Central memory CD8-positive, alpha-beta T cell (primary cell): Measurements from ENCODE around the gene TPI1.

Source experiments
- ATAC-seq: fragments of 150-1000 bp; cut with Tn5 transposase; replicated peaks from 2 replicates; pipeline ENCODE4 v1.10.0; 2022; ENCODE audit warnings: mild to moderate bottlenecking, moderate FRiP score, moderate number of reproducible peaks; ENCODE audit not compliant: poor library complexity, severe bottlenecking; ENCODE audit errors: extremely low read depth
- DNase-seq, 2 donors: peaks; one replicate each; pipeline ENCODE4 v3.0.0; 2021; ENCODE audit warnings: low spot score in 2 of 2
- H3K27ac Mint-ChIP-seq: one replicate; pipeline ENCODE4 v1.8.0; 2022; ENCODE audit warnings: low read depth, mild to moderate bottlenecking, moderate library complexity, mixed read lengths
- H3K27me3 Mint-ChIP-seq: one replicate; pipeline ENCODE4 v1.8.0; 2022; ENCODE audit warnings: mixed read lengths
- H3K36me3 Mint-ChIP-seq: one replicate; pipeline ENCODE4 v1.8.0; 2022; ENCODE audit warnings: mild to moderate bottlenecking, moderate library complexity, mixed read lengths; ENCODE audit not compliant: insufficient read depth
- H3K4me1 Mint-ChIP-seq: one replicate; pipeline ENCODE4 v1.8.0; 2022; ENCODE audit warnings: mixed read lengths
- H3K4me3 Mint-ChIP-seq: one replicate; pipeline ENCODE4 v1.8.0; 2022; ENCODE audit warnings: mild to moderate bottlenecking, moderate library complexity, mixed read lengths
- H3K9me3 Mint-ChIP-seq: one replicate; pipeline ENCODE4 v1.8.0; 2022; ENCODE audit warnings: mixed read lengths

Gene TPI1

GRCh38 chr12:6831450-6831995 lies 35.8 kb upstream of the TPI1 start:
- Mint-ChIP-seq H3K36me3 (peaks cover 14% of the 10 kb centered on the region), H3K4me1 (peaks cover 23% of the 10 kb centered on the region), H3K27ac (no peak overlapping the region), H3K27me3 (peaks cover 55% of the 10 kb centered on the region), H3K9me3 (no peaks in the 10 kb centered on the region), H3K4me3 (no peak overlapping the region)
- ATAC-seq (no peak), DNase-seq (no peak)

- Mint-ChIP-seq H3K27ac (no peak overlapping the region), H3K9me3 (no peaks in the 10 kb centered on the region), H3K4me1 (peaks cover 21% of the 10 kb centered on the region), H3K27me3 (peaks cover 49% of the 10 kb centered on the region), H3K4me3 (no peak overlapping the region), H3K36me3 (peaks cover 14% of the 10 kb centered on the region)
- no peak for ATAC-seq
- DNase-seq = no peak
Observed at GRCh38 chr12:6832125-6832524, 35.2 kb upstream of the TPI1 start.

- no peaks in the 10 kb centered on the region for H3K9me3 Mint-ChIP-seq
- H3K36me3 Mint-ChIP-seq = peaks cover 10% of the 10 kb centered on the region
- H3K4me1 Mint-ChIP-seq = peaks cover 9% of the 10 kb centered on the region
- peaks cover 36% of the 10 kb centered on the region for H3K27me3 Mint-ChIP-seq
- ATAC-seq = no peak
- no peak overlapping the region for H3K4me3 Mint-ChIP-seq
- no peak for DNase-seq
- H3K27ac Mint-ChIP-seq = no peak overlapping the region
Observed at GRCh38 chr12:6833189-6833890, 34.0 kb upstream of the TPI1 start.

- no peak for DNase-seq
- H3K9me3 Mint-ChIP-seq = no peaks in the 10 kb centered on the region
- peaks cover 28% of the 10 kb centered on the region for H3K27me3 Mint-ChIP-seq
- peaks cover 6% of the 10 kb centered on the region for H3K36me3 Mint-ChIP-seq
- ATAC-seq = no peak
- peaks cover 4% of the 10 kb centered on the region for H3K4me1 Mint-ChIP-seq
- no peak overlapping the region for H3K4me3 Mint-ChIP-seq
- no peak overlapping the region for H3K27ac Mint-ChIP-seq
Observed at GRCh38 chr12:6834254-6834653, 33.1 kb upstream of the TPI1 start.

- H3K36me3 Mint-ChIP-seq = peaks cover 4% of the 10 kb centered on the region
- H3K9me3 Mint-ChIP-seq = no peaks in the 10 kb centered on the region
- no peak for DNase-seq
- H3K4me3 Mint-ChIP-seq = no peak overlapping the region
- no peak for ATAC-seq
- no peaks in the 10 kb centered on the region for H3K4me1 Mint-ChIP-seq
- no peak overlapping the region for H3K27ac Mint-ChIP-seq
- peaks cover 23% of the 10 kb centered on the region for H3K27me3 Mint-ChIP-seq
Observed at GRCh38 chr12:6834873-6835272, 32.5 kb upstream of the TPI1 start.

GRCh38 chr12:6836851-6837250 lies 30.5 kb upstream of the TPI1 start:
- H3K9me3 Mint-ChIP-seq = no peaks in the 10 kb centered on the region
- H3K4me3 Mint-ChIP-seq = no peak overlapping the region
- H3K4me1 Mint-ChIP-seq = no peaks in the 10 kb centered on the region
- peaks cover 3% of the 10 kb centered on the region for H3K36me3 Mint-ChIP-seq
- H3K27ac Mint-ChIP-seq = no peak overlapping the region
- DNase-seq (no peak), ATAC-seq (no peak)
- H3K27me3 Mint-ChIP-seq = peaks cover 3% of the 10 kb centered on the region

- no peaks in the 10 kb centered on the region for H3K4me1 Mint-ChIP-seq
- no peak overlapping the region for H3K27ac Mint-ChIP-seq
- H3K9me3 Mint-ChIP-seq = no peaks in the 10 kb centered on the region
- H3K36me3 Mint-ChIP-seq = peaks cover 3% of the 10 kb centered on the region
- no peaks in the 10 kb centered on the region for H3K27me3 Mint-ChIP-seq
- no peak for DNase-seq
- H3K4me3 Mint-ChIP-seq = no peak overlapping the region
- ATAC-seq = no peak
Observed at GRCh38 chr12:6837370-6838060, 29.8 kb upstream of the TPI1 start.

GRCh38 chr12:6838854-6839253 lies 28.5 kb upstream of the TPI1 start:
- H3K27me3 Mint-ChIP-seq = no peaks in the 10 kb centered on the region
- H3K27ac Mint-ChIP-seq = no peak overlapping the region
- no peak for ATAC-seq
- H3K36me3 Mint-ChIP-seq = peaks cover 4% of the 10 kb centered on the region
- no peak overlapping the region for H3K4me3 Mint-ChIP-seq
- no peaks in the 10 kb centered on the region for H3K9me3 Mint-ChIP-seq
- H3K4me1 Mint-ChIP-seq = no peaks in the 10 kb centered on the region
- no peak for DNase-seq

- no peaks in the 10 kb centered on the region for H3K4me1 Mint-ChIP-seq
Observed at GRCh38 chr12:6839482-6840201, 27.7 kb upstream of the TPI1 start.

GRCh38 chr12:6840330-6840729 lies 27.0 kb upstream of the TPI1 start:
- no peak overlapping the region for H3K27ac Mint-ChIP-seq
- no peak overlapping the region for H3K4me3 Mint-ChIP-seq
- H3K9me3 Mint-ChIP-seq = no peaks in the 10 kb centered on the region
- no peaks in the 10 kb centered on the region for H3K27me3 Mint-ChIP-seq
- DNase-seq = no peak
- no peaks in the 10 kb centered on the region for H3K4me1 Mint-ChIP-seq
- ATAC-seq = no peak
- peaks cover 3% of the 10 kb centered on the region for H3K36me3 Mint-ChIP-seq

More at GRCh38 chr12:6839482-6840201, 27.7 kb upstream of the TPI1 start:
- no peak for DNase-seq
- Mint-ChIP-seq H3K27me3 (no peaks in the 10 kb centered on the region), H3K36me3 (peaks cover 3% of the 10 kb centered on the region), H3K27ac (no peak overlapping the region), H3K4me3 (no peak overlapping the region), H3K9me3 (no peaks in the 10 kb centered on the region)
- no peak for ATAC-seq

GRCh38 chr12:6840761-6841515 lies 26.4 kb upstream of the TPI1 start, which contains the start of gene GNB3:
GNB3 (plus strand) TSS chr12:6840925; CDS start chr12:6841288, 363 bp downstream.
- Mint-ChIP-seq H3K4me3 (no peak within 1 kb of the TSS), H3K4me1 (no peaks in the 10 kb centered on the region), H3K9me3 (no peaks in the 10 kb centered on the region), H3K36me3 (peaks cover 5% of the 10 kb centered on the region), H3K27ac (no peak within 1 kb of the TSS), H3K27me3 (no peaks in the 10 kb centered on the region)
- ATAC-seq = no peak
- DNase-seq = no peak

GRCh38 chr12:6842075-6842474 lies 25.3 kb upstream of the TPI1 start:
- peaks cover 5% of the 10 kb centered on the region for H3K36me3 Mint-ChIP-seq
- no peak overlapping the region for H3K27ac Mint-ChIP-seq
- no peak overlapping the region for H3K4me3 Mint-ChIP-seq
- H3K9me3 Mint-ChIP-seq = no peaks in the 10 kb centered on the region
- DNase-seq (no peak), ATAC-seq (no peak)
- H3K4me1 Mint-ChIP-seq = no peaks in the 10 kb centered on the region
- no peaks in the 10 kb centered on the region for H3K27me3 Mint-ChIP-seq
